Spleen (tissue), 7 donors: ENCODE data around the gene FAM222A.

Source experiments
- POLR2AphosphoS5 ChIP-seq, 3 donors: sonication (generic); formaldehyde crosslinking; IDR thresholded peaks; one replicate each; pipeline ENCODE4 v1.5.1; 2017; ENCODE audit warnings: antibody characterized with exemption in 3 of 3
- TF ChIP-seq, protein P1 (sequence below), 11 experiments: fragments of 200-600 bp in 7 of 11; fragments of 450-650 bp in 4 of 11; sonication (generic) in 4 of 11; IDR thresholded peaks in 8 of 11; conservative IDR thresholded peaks in 3 of 11; 1 replicate in 7 of 11; 2 replicates in 4 of 11; pipeline versions ENCODE4 v1.4.0 to v1.8.0; 2016 to 2021; ENCODE audit warnings: antibody characterized with exemption in 11 of 11, inconsistent platforms in 4 of 11, mild to moderate bottlenecking in 1 of 11
- donor health status: DM: no; HTN: no; CAD: no; lungs with moderate emphysema.
- donor health status: DM: no; HTN: no; CAD: no.
- donor health status: DM: no; HTN: no; CAD: no.

GRCh38 chr12:109716512-109717389 is 3.1 kb downstream of the FAM222A start:
- TF ChIP-seq, protein P1, sequence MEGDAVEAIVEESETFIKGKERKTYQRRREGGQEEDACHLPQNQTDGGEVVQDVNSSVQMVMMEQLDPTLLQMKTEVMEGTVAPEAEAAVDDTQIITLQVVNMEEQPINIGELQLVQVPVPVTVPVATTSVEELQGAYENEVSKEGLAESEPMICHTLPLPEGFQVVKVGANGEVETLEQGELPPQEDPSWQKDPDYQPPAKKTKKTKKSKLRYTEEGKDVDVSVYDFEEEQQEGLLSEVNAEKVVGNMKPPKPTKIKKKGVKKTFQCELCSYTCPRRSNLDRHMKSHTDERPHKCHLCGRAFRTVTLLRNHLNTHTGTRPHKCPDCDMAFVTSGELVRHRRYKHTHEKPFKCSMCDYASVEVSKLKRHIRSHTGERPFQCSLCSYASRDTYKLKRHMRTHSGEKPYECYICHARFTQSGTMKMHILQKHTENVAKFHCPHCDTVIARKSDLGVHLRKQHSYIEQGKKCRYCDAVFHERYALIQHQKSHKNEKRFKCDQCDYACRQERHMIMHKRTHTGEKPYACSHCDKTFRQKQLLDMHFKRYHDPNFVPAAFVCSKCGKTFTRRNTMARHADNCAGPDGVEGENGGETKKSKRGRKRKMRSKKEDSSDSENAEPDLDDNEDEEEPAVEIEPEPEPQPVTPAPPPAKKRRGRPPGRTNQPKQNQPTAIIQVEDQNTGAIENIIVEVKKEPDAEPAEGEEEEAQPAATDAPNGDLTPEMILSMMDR (IDR thresholded peaks at IDR 0.05 in 8 of 11, conservative IDR thresholded peaks at IDR 0.05 in 3 of 11) = no peak
- no peak for TF ChIP-seq POLR2AphosphoS5 (IDR thresholded peaks at IDR 0.05)
